Hematopoietic multipotent progenitor cell treated with erythropoietin and hydrocortisone succinate and interleukin-3 and kit ligand, for 8 days (in vitro differentiated cells): Measurements from ENCODE around the gene BZW2.
A peak's percentile ranks its signal among the peaks of the same experiment; 100 is the strongest.
"Not testable (repeated sequence)": the region's sequence is repeated elsewhere in the genome, so short reads cannot be mapped to it uniquely, and the experiment has no call there.

Experiments
- DNase-seq: peaks from one replicate; pipeline ENCODE4 v3.0.0-alpha.2; 2015

BZW2 gene

GRCh38 chr7:16675277-16675676 lies 29.3 kb downstream of the BZW2 start:
- no peak for DNase-seq

DNA sequence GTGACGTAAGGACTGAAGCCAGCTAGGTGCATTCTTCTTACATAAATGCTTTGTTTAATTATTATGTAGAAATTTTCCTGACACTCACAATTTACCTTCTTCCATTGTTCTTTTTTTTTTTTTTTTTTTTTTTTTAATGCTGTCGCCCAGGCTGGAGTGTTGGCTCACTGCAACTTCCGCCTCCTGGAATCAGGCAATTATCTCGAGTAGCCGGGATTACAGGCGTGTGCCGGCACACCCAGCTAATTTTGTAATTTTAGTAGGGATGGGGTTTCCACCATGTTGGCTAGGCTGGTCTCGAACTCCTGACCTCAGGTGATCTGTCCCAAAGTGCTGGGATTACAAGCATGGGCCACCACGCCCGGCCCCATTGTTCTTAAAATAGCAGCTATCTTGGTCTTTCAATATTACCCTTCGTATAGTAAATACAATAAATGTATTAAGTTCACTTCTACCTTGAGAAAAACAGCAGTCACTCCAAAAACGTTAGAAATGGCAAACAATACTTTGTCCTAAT lies 32.1 kb downstream of the BZW2 start:
- no peak for DNase-seq

GRCh38 chr7:16678645-16679566 lies 32.9 kb downstream of the BZW2 start:
- not testable (repeated sequence) for DNase-seq

DNA sequence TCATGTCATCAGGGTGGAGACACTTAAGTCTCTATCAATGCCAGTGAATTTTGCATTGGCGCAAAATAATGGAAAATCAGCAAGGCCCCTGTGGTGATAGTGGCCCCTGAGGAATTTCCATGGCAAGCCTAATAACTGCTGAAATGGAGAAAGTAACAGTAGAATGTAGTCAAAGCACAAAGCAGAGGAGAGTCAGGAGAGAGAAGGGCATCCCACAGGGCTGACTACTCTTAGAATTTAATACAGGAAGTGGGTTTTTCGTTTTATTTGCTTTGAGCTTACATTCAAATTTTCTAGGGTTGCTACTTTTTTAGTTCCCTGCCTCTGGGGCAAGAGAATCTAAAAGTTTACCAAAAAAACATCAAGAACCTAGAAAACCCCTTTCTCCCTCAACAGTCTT lies 39.0 kb downstream of the BZW2 start:
- DNase-seq, result peak; percentile 41

DNA sequence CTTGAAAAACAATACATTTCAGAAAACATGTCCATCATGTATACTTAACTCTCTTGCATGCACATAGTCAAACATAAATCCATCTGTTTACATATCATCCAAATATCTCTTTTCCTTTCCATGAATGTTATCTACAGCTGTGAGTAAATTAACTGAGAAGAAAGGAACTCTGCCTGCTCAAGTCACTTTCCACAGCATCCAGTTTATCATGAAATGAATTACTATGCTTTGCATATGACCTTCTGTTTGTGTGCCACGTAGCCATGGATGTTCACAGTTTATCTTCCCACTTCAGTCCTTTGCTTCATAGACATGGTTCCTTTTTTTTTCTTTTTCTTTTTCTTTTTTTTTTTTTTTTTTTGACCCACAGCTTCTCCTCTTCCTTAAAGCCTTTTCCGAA lies 39.6 kb downstream of the BZW2 start:
- DNase-seq, result no peak

DNA sequence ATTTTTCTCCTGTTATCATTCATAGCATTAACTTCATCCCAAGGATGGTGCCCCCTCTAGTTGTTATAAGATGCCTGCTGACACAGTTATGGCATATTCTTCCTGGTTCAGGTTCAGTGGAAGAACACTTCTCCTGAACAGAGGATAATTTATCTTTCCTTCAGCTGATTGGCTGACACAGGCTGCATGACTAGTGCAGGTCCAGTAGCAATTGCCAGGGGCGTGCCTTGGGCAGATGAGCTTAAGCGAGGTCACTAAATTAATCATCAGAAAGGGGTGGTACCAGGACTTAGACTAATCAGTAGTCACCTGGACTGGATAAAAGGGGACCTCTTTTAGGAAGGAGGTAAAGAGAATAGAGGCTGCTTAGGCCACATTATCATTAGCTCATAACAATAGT lies 42.3 kb downstream of the BZW2 start:
- peak; percentile 49 for DNase-seq

GRCh38 chr7:16691241-16691640 lies 45.3 kb downstream of the BZW2 start:
- DNase-seq, result peak; percentile 87

DNA sequence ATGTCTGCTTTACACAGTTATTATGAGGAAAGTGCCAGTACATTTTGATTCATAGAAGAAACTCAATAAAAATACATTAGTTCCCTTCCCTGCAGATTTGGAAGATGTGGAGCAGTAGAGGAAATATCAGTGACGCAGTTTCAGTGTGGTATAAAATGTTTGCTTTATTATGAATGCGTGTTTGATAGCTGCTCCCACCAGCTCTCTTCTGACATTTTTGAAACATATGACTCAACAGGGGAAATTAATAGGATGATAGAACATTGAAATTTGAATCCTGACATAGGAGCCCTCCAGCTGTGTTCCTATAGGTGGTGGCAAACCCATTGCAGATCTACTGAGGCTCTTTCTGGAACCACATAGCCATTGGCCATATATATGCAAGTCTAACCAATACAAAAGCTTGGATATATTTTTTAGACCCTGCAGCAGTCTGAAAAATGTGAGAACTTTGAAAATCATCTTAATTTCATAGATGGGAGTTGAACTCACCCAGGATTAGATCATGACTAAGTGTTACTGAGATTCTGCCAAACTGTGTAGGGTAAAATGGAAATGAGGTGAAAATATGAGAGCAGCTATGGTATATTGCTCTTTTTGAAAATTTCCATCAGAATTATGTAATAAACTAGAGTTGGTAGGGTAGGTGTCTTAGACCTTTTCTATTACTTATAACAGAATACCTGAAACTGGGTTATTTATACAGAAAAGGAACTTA lies 47.8 kb downstream of the BZW2 start:
- no peak for DNase-seq

DNA sequence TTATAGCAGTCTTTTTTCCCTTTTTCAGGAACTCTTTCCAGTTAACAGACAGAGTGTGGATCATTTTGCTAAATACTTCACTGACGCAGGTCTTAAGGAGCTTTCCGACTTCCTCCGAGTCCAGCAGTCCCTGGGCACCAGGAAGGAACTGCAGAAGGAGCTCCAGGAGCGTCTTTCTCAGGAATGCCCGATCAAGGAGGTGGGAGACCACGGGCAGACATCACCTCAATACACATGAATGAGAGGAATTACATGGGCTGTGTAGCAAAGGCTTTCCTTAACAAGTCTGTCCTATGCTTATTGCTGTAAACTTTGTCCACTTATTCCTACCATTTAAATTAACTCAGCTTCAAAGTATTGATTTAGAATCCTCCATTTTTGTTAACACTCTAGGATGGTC lies 48.8 kb downstream of the BZW2 start:
- DNase-seq, result no peak

DNA sequence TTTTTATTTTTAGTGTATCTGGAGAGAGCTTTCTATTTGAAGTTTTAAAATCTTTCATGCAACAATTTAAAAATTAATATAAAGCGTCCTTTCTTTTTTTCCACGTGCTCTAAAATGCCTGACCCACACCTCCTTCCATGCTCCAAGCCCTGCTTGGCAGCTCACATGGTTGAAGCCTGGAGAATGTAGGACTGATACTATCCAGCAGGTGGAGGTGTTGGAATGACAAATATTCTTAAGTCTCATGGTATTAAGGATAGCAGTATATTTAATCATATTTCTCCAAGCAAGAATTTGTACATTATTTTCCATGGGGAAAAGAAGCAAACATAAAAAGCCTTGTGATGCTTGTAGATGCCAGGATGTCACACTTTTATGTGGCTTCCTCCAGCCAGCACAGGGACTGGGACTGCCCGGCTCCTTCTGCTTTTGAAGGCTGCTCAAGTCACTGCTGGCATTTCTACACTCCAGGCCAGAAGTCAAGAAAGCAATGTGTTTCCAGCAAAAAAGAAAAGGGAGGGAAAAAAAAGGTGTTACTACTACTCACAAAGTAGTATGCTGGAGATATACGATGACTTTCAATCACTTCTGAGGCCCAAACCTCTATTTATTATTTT lies 49.7 kb downstream of the BZW2 start:
- peak; percentile 76 for DNase-seq

GRCh38 chr7:16697507-16698199 lies 51.7 kb downstream of the BZW2 start:
- DNase-seq, result no peak

DNA sequence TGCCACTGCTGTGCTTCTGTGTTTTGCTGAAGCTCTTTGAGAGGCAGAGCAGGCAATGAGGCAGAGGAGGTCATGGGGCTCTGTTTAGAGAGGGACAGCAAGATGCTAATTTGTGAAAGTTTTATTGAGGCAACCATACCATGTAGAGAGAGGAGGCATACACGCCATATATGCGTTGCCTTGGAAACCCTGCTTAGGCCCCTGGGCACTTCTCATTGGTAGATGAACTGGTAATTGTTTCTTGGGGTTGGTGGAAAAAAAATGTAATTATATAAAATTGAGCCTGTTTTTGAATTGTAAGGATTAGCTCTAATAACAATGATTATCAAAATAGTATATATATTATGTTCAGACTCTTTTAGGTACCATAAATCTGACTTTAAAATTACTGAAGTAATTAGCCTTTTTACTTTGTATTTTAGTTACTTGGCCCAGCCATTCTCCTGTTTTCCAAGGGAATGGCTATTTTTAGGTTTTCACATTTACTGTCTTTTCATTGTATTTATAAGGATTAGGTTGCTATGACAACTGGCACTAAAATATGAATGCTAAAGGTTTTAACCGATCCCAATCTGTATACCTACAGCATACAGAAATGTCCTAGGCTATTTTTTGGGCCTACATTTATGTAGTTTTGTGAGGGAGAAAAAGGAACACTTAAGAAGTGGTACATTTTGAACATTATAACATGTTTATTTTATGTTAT lies 52.4 kb downstream of the BZW2 start:
- no peak for DNase-seq

GRCh38 chr7:16702441-16702840 lies 56.5 kb downstream of the BZW2 start:
- peak; percentile 28 for DNase-seq

GRCh38 chr7:16708511-16708910 lies 62.5 kb downstream of the BZW2 start:
- no peak for DNase-seq

GRCh38 chr7:16708980-16709379 lies 63.0 kb downstream of the BZW2 start:
- peak; percentile 23 for DNase-seq

DNA sequence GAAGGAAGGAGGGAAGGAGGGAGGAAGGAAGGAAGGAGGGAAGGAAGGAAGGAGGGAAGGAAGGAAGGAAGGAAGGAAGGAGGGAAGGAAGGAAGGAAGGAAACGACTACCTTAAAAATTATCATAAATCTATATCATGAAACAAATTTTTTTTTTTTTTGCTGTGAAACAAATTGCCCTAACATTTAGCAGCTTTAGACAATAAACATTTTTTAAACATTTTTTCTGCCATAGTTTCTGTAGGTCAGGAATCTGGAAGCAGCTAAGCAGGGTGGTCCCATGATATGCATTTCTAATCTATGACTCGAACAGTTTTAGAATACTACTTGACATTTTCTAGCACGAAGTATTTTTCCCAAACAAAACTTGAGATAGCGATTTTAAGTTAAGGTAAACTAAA lies 64.7 kb downstream of the BZW2 start:
- no peak for DNase-seq

- DNase-seq, result no peak
These were observed 65.7 kb downstream of the BZW2 start for GRCh38 chr7:16711730-16712129.

DNA sequence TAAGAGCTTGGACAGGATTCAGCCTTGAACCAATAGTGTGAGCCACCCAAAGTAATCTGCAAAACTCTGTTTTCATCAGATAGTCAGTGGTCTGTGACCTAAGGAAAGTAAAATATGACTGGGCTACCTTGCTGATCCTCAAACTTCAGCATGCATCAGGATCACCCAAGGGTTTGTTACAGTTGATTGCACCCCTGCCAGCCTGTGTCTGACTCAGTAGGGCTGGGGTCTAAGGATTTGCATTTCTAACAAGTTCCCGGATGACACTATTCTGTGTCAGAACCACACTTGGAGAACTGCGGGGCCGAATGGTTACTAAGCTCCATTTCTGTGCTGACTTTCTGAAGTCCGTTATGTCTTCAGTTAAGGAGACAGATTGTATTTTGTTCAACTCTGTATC lies 66.9 kb downstream of the BZW2 start:
- no peak for DNase-seq

- no peak for DNase-seq
These were observed 69.9 kb downstream of the BZW2 start for GRCh38 chr7:16715928-16716327.

DNA sequence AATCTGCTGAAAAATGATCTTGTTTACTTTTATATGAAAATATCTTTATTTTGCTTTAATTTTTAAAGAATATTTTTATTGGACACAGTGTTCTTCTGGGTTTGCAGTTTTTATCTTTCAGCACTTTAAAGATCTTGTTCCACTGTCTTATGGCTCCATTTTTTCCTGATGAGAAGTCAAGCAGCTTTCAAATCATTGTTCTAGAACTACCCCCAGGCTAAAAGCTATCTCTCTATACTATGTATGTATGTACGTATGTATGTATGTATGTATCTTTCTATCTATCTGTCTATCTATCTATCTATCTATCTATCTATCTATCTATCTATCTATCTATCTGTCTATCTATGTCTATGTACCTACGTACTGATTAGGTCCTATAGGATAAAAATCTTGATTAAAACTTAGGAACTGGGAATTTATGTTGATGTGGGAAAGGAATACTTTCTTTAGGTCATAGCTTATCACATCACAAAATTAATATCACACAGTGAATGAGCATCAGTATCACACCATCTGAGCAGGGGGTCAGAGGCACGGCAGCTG lies 72.2 kb downstream of the BZW2 start:
- no peak for DNase-seq

- peak; percentile 14 for DNase-seq
These were observed 73.7 kb downstream of the BZW2 start for GRCh38 chr7:16719699-16720098.

GRCh38 chr7:16721541-16721940 lies 75.6 kb downstream of the BZW2 start:
- DNase-seq, result no peak
